ENCODE data around the gene SORCS1. TPM values are rescaled to one million over a fixed set of nuclear protein-coding genes. Genes with fewer than 3 reads are reported as not detected.
A peak's percentile ranks its signal among the peaks of the same experiment; 100 is the strongest.

SORCS1 gene
- total RNA-seq, 1 experiment from 2014 or later, result 1.7 TPM

DNA sequence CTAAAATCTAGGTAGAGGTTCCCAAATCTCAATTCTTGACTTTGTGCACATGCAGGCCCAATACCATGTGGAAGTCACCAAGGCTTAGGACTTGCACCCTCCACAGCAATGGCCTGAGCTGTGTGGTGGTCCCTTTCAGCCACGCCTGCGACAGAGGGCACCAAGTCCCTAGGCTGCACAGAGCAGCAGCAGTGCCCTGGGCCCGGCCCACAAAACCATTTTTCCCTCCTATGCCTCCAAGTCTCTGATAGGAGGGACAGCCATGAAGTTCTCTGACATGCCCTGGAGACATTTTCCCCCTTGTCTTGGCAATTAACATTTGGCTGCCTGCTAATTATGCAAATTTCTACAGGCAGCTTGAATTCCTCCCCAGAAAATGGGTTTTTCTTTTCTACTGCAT, 375.5 kb downstream of the SORCS1 start:
- no peak overlapping the region for H4K5ac ChIP-seq (ENCODE audit: insufficient read length, low read depth, low read length)
- no peak overlapping the region for H3K18ac ChIP-seq (ENCODE audit: insufficient read length, low read depth, low read length)
- TF ChIP-seq, protein P1, sequence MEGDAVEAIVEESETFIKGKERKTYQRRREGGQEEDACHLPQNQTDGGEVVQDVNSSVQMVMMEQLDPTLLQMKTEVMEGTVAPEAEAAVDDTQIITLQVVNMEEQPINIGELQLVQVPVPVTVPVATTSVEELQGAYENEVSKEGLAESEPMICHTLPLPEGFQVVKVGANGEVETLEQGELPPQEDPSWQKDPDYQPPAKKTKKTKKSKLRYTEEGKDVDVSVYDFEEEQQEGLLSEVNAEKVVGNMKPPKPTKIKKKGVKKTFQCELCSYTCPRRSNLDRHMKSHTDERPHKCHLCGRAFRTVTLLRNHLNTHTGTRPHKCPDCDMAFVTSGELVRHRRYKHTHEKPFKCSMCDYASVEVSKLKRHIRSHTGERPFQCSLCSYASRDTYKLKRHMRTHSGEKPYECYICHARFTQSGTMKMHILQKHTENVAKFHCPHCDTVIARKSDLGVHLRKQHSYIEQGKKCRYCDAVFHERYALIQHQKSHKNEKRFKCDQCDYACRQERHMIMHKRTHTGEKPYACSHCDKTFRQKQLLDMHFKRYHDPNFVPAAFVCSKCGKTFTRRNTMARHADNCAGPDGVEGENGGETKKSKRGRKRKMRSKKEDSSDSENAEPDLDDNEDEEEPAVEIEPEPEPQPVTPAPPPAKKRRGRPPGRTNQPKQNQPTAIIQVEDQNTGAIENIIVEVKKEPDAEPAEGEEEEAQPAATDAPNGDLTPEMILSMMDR (conservative IDR thresholded peaks at IDR 0.05), result no peak
- H3K79me2 ChIP-seq (ENCODE audit: insufficient read depth, low read length), result no peaks in the 10 kb centered on the region
- H2BK15ac ChIP-seq (ENCODE audit: low read depth, low read length), result no peak overlapping the region
- Mint-ChIP-seq H3K4me3 (no peak overlapping the region), H3K27me3 (ENCODE audit: low read depth) (no peaks in the 10 kb centered on the region), H3K27ac (peak overlapping the region in 1 of 3 experiments; percentile 34; a peak in 1 of 7 replicates), H3K36me3 (ENCODE audit: insufficient read depth in 1 of 3, low read depth in 3 of 3) (peaks cover 3 to 12% (median 4%) of the 10 kb centered on the region in 3 experiments; a peak in 4 of 7 replicates), H3K4me1 (peaks cover 11 to 16% of the 10 kb centered on the region in 2 experiments), H3K9me3 (peaks cover 2 to 3% of the 10 kb centered on the region in 2 experiments; a peak in 2 of 5 replicates)
- no peaks in the 10 kb centered on the region for H3K27me3 ChIP-seq (ENCODE audit: insufficient read depth, low read length)
- WGBS (ENCODE audit: extremely low coverage, insufficient read length, low lambda C conversion rate), result no CpG with 5 or more reads among the region's 3 CpGs
- no peak overlapping the region for H3K9ac ChIP-seq (ENCODE audit: extremely low read depth, insufficient read length, low read length)
- H3K79me1 ChIP-seq (ENCODE audit: insufficient read depth, low read depth, low read length, poor library complexity, severe bottlenecking), result no peaks in the 10 kb centered on the region
- no peak overlapping the region for H3T11ph ChIP-seq (ENCODE audit: low read length)
- no peak overlapping the region for H2BK20ac ChIP-seq (ENCODE audit: low read depth, low read length, poor library complexity, severe bottlenecking)
- no peak overlapping the region for H2BK12ac ChIP-seq (ENCODE audit: insufficient read length, low read depth, low read length)
- H2AK5ac ChIP-seq (ENCODE audit: insufficient read length, low read length), result no peak overlapping the region
- H3K4me2 ChIP-seq (ENCODE audit: insufficient read depth, insufficient read length, low read length), result no peak overlapping the region
- no peaks in the 10 kb centered on the region for H4K20me1 ChIP-seq (ENCODE audit: control insufficient read depth, insufficient read depth, insufficient read length)
- no peak overlapping the region for H3K23ac ChIP-seq (ENCODE audit: insufficient read length, low read depth, low read length)
- no peaks in the 10 kb centered on the region for H3K9me3 ChIP-seq (ENCODE audit: control insufficient read depth, low read depth, low read length)
- H3K4ac ChIP-seq (ENCODE audit: low read depth, low read length), result no peak overlapping the region
- no peak overlapping the region for H3K56ac ChIP-seq (ENCODE audit: insufficient read length, low read depth, low read length)
- no peaks in the 10 kb centered on the region for H3K23me2 ChIP-seq (ENCODE audit: insufficient read length, low read depth, low read length, poor library complexity, severe bottlenecking)
- H4K8ac ChIP-seq (replicated peaks; ENCODE audit: insufficient read length, low read depth, low read length), result no peak overlapping the region
- no peak overlapping the region for H2BK120ac ChIP-seq (ENCODE audit: low read depth, low read length, poor library complexity, severe bottlenecking)
- no peak for DNase-seq
- no peak overlapping the region for H3K14ac ChIP-seq (ENCODE audit: insufficient read depth, low read length)
- H2AFZ ChIP-seq (ENCODE audit: low read length), result no peak overlapping the region
- H4K91ac ChIP-seq (ENCODE audit: insufficient read length, low read depth, low read length), result no peak overlapping the region
- H3K27ac ChIP-seq (ENCODE audit: insufficient read length, low read depth, low read length), result no peak overlapping the region
- no peaks in the 10 kb centered on the region for H3K4me1 ChIP-seq (ENCODE audit: insufficient read depth, low read length)
- no peak overlapping the region for H2BK5ac ChIP-seq (ENCODE audit: insufficient read length, low read length)

Measured in H9 (cell line).